Measurements from ENCODE around the gene LRRC8C. TPM values are rescaled to one million over a fixed set of nuclear protein-coding genes. Genes with fewer than 3 reads are reported as not detected.

The LRRC8C gene
- total RNA-seq, 1 experiment from 2014 or later = 4.4 TPM

- intact Hi-C loops (cut with micrococcal nuclease) = loop anchor here (5.0 kb wide), 1 partner anchor 51 kb away; no protein-coding TSS in a partner anchor
- POLR2A ChIA-PET = interaction anchor here (0.9 to 1.0 kb wide), 2 partner anchors 33 to 112 kb away, joined by 3 read pairs; no protein-coding TSS in a partner anchor
- Mint-ChIP-seq H3K4me3 (ENCODE audit: unreplicated experiment) (no peak overlapping the region), H3K4me1 (ENCODE audit: insufficient read depth, unreplicated experiment) (peaks cover 38% of the 10 kb centered on the region), H3K27me3 (ENCODE audit: insufficient read depth, unreplicated experiment) (no peaks in the 10 kb centered on the region), H3K9me3 (ENCODE audit: unreplicated experiment) (no peaks in the 10 kb centered on the region), H3K27ac (ENCODE audit: low read depth, unreplicated experiment) (no peak overlapping the region), H3K36me3 (ENCODE audit: insufficient read depth, unreplicated experiment) (no peaks in the 10 kb centered on the region)
- TF ChIP-seq, protein P1, sequence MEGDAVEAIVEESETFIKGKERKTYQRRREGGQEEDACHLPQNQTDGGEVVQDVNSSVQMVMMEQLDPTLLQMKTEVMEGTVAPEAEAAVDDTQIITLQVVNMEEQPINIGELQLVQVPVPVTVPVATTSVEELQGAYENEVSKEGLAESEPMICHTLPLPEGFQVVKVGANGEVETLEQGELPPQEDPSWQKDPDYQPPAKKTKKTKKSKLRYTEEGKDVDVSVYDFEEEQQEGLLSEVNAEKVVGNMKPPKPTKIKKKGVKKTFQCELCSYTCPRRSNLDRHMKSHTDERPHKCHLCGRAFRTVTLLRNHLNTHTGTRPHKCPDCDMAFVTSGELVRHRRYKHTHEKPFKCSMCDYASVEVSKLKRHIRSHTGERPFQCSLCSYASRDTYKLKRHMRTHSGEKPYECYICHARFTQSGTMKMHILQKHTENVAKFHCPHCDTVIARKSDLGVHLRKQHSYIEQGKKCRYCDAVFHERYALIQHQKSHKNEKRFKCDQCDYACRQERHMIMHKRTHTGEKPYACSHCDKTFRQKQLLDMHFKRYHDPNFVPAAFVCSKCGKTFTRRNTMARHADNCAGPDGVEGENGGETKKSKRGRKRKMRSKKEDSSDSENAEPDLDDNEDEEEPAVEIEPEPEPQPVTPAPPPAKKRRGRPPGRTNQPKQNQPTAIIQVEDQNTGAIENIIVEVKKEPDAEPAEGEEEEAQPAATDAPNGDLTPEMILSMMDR (IDR thresholded peaks at IDR 0.05; ENCODE audit: unreplicated experiment) = no peak
- CTCF ChIA-PET = no interaction called here
- no TSS peak for BruUV-seq (replicated peaks)
- no peak for DNase-seq (ENCODE audit: unreplicated experiment)
Observed at GRCh38 chr1:89723144-89723543, 90.2 kb downstream of the LRRC8C start.

DNA sequence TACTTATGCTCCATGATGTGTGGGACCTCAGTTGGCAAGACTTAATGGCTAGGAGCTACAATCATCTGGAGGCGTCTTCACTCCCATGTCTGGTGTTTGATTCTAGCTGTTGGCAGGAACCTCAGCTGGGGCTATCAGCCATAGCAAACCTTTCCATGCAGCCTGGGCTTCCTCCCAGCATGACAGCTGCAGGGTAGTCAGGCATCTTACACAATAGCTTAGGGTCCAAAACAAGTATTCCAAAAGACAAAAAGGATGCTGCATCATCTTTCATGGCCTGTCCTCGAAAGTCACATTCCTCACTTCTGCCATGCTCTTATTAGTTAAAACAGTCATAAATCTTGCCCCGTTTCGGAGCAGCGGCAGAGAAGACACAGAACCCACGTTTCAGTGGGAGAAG is 90.9 kb downstream of the LRRC8C start:
- intact Hi-C loops (cut with micrococcal nuclease) = loop anchor here (5.0 kb wide), 1 partner anchor 52 kb away; no protein-coding TSS in a partner anchor
- ChIA-PET POLR2A (interaction anchor here (0.9 to 1.0 kb wide), 2 partner anchors 32 to 112 kb away, joined by 3 read pairs; no protein-coding TSS in a partner anchor), CTCF (no interaction called here)
- Mint-ChIP-seq H3K4me3 (ENCODE audit: unreplicated experiment) (no peak overlapping the region), H3K4me1 (ENCODE audit: insufficient read depth, unreplicated experiment) (peaks cover 44% of the 10 kb centered on the region), H3K27me3 (ENCODE audit: insufficient read depth, unreplicated experiment) (no peaks in the 10 kb centered on the region), H3K9me3 (ENCODE audit: unreplicated experiment) (no peaks in the 10 kb centered on the region), H3K27ac (ENCODE audit: low read depth, unreplicated experiment) (no peak overlapping the region), H3K36me3 (ENCODE audit: insufficient read depth, unreplicated experiment) (no peaks in the 10 kb centered on the region)
- no peak for DNase-seq (ENCODE audit: unreplicated experiment)
- TF ChIP-seq, protein P1 (IDR thresholded peaks at IDR 0.05; ENCODE audit: unreplicated experiment) = no peak
- BruUV-seq (replicated peaks) = no TSS peak

- Mint-ChIP-seq H3K36me3 (ENCODE audit: insufficient read depth, unreplicated experiment) (no peaks in the 10 kb centered on the region), H3K27me3 (ENCODE audit: insufficient read depth, unreplicated experiment) (no peaks in the 10 kb centered on the region), H3K27ac (ENCODE audit: low read depth, unreplicated experiment) (no peak overlapping the region), H3K4me3 (ENCODE audit: unreplicated experiment) (no peak overlapping the region), H3K9me3 (ENCODE audit: unreplicated experiment) (no peaks in the 10 kb centered on the region), H3K4me1 (ENCODE audit: insufficient read depth, unreplicated experiment) (peaks cover 38% of the 10 kb centered on the region)
- no TSS peak for BruUV-seq (replicated peaks)
- intact Hi-C loops (cut with micrococcal nuclease) = loop anchor here (5.0 kb wide), 1 partner anchor 52 kb away; no protein-coding TSS in a partner anchor
- POLR2A ChIA-PET = interaction anchor here (0.9 kb wide), 1 partner anchor 32 kb away, joined by 3 read pairs; no protein-coding TSS in a partner anchor
- TF ChIP-seq, protein P1 (IDR thresholded peaks at IDR 0.05; ENCODE audit: unreplicated experiment) = no peak
- CTCF ChIA-PET = no interaction called here
- DNase-seq (ENCODE audit: unreplicated experiment) = peak; percentile 62
Observed at GRCh38 chr1:89724369-89725010, 91.6 kb downstream of the LRRC8C start.

- Mint-ChIP-seq H3K9me3 (ENCODE audit: unreplicated experiment) (no peaks in the 10 kb centered on the region), H3K4me1 (ENCODE audit: insufficient read depth, unreplicated experiment) (peaks cover 33% of the 10 kb centered on the region), H3K4me3 (ENCODE audit: unreplicated experiment) (no peak overlapping the region), H3K36me3 (ENCODE audit: insufficient read depth, unreplicated experiment) (no peaks in the 10 kb centered on the region), H3K27ac (ENCODE audit: low read depth, unreplicated experiment) (no peak overlapping the region), H3K27me3 (ENCODE audit: insufficient read depth, unreplicated experiment) (no peaks in the 10 kb centered on the region)
- intact Hi-C loops (cut with micrococcal nuclease) = no loop called here
- ChIA-PET CTCF (no interaction called here), POLR2A (interaction anchor here (0.5 kb wide), 1 partner anchor 17 kb away, joined by 3 read pairs; no protein-coding TSS in a partner anchor)
- TSS peak; percentile 53 for BruUV-seq (replicated peaks)
- TF ChIP-seq, protein P1 (IDR thresholded peaks at IDR 0.05; ENCODE audit: unreplicated experiment) = no peak
- DNase-seq (ENCODE audit: unreplicated experiment) = peak; percentile 47
Observed at GRCh38 chr1:89725011-89725370, 92.1 kb downstream of the LRRC8C start.

All from MCF 10A (cell line).